WI38 (cell line): ENCODE results near the gene EEF1A1.
"Not testable (repeated sequence)": the region's sequence is repeated elsewhere in the genome, so short reads cannot be mapped to it uniquely, and the experiment has no call there.

Experiments used
- H3K4me3 ChIP-seq: 2 replicates; pipeline ENCODE4 v1.5.1; 2011; ENCODE audit warnings: low read depth, mild to moderate bottlenecking, control low read depth, low read length
- TF ChIP-seq, protein P1 (sequence below): IDR thresholded peaks from 2 replicates; pipeline ENCODE4 v1.5.1; 2012; ENCODE audit warnings: low read depth, mild to moderate bottlenecking, control low read depth, low read length

Gene EEF1A1

DNA sequence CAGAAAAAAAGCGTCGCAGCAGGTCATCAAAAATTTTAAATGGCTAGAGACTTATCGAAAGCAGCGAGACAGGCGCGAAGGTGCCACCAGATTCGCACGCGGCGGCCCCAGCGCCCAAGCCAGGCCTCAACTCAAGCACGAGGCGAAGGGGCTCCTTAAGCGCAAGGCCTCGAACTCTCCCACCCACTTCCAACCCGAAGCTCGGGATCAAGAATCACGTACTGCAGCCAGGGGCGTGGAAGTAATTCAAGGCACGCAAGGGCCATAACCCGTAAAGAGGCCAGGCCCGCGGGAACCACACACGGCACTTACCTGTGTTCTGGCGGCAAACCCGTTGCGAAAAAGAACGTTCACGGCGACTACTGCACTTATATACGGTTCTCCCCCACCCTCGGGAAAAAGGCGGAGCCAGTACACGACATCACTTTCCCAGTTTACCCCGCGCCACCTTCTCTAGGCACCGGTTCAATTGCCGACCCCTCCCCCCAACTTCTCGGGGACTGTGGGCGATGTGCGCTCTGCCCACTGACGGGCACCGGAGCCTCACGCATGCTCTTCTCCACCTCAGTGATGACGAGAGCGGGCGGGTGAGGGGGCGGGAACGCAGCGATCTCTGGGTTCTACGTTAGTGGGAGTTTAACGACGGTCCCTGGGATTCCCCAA is at the start of gene EEF1A1:
TSS of gene EEF1A1 (minus strand) at position 345 of the 663 bp plus-strand sequence. CDS start 1,006 bp downstream, outside the sequence.
- TF ChIP-seq, protein P1, sequence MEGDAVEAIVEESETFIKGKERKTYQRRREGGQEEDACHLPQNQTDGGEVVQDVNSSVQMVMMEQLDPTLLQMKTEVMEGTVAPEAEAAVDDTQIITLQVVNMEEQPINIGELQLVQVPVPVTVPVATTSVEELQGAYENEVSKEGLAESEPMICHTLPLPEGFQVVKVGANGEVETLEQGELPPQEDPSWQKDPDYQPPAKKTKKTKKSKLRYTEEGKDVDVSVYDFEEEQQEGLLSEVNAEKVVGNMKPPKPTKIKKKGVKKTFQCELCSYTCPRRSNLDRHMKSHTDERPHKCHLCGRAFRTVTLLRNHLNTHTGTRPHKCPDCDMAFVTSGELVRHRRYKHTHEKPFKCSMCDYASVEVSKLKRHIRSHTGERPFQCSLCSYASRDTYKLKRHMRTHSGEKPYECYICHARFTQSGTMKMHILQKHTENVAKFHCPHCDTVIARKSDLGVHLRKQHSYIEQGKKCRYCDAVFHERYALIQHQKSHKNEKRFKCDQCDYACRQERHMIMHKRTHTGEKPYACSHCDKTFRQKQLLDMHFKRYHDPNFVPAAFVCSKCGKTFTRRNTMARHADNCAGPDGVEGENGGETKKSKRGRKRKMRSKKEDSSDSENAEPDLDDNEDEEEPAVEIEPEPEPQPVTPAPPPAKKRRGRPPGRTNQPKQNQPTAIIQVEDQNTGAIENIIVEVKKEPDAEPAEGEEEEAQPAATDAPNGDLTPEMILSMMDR: no peak
- H3K4me3 ChIP-seq: peak within 1 kb of the TSS; percentile 99

DNA sequence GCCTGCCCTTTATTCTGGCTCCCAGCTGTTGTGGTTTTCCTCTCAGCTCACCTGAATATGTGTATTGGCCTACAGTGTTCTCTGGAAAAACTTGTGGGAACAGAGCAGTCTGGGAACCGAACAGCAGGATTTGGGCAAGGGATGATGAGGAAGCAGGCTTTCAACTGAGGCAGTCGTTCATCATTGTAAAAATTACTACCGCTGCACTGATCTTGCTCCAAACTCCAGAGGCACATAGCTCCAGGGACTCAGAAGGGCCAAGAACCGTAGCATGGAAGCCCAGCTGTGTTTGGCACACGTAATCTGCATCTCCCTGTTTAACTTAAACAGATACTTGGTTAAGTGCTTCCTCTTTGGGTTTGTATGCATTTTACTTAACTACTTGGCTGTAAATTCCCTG is 48.3 kb upstream of the EEF1A1 start:
- TF ChIP-seq, protein P1: no peak
- no peak overlapping the region for H3K4me3 ChIP-seq

DNA sequence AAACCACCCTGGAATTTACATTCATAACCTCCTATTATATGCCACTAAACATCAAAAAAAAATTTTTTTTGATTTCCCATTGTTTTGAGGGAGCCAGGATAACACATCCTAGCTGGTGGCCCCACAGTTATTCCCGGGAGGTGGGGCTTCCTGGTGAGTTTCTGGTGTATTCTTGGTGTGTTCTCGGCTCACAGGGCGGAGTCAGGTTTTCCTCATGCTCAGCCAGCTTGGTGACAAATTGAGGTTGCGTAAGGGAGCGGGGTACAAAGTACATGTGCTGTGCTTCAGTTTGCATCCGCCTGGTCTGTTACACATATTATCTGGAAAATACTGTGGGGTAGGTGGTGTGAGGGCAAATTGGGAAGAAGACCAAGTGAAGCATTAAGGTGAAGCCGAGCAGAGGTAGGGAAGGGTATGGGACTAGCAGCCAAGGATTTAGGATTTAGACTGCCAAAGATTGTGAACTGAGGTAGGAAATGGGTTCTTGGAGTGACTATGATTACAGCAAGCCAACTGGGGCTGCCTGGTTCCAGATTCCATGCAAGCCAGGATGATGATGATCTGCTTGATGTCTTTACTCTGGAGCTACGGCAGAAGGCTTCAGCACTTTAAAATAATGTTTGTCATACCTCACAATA is 46.2 kb upstream of the EEF1A1 start:
- TF ChIP-seq, protein P1: no peak
- no peak overlapping the region for H3K4me3 ChIP-seq

DNA sequence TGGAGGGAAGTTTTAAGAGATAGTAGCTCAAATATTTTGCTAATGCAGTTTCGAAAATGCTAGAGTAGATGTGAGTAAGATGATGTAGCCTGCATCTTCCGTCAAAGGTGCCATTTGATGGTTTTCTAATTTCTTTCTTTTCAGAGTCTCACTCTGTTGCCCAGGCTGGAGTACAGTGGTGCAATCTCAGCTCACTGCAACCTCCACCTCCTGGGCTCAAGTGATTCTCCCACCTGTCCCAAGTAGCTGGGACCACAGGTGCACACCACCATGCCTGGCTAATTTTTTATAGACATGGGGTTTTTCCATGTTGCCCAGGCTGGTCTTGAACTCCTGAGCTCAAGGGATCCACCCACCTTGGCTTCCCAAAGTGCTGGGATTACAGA is 45.6 kb upstream of the EEF1A1 start:
- not testable (repeated sequence) for H3K4me3 ChIP-seq

DNA sequence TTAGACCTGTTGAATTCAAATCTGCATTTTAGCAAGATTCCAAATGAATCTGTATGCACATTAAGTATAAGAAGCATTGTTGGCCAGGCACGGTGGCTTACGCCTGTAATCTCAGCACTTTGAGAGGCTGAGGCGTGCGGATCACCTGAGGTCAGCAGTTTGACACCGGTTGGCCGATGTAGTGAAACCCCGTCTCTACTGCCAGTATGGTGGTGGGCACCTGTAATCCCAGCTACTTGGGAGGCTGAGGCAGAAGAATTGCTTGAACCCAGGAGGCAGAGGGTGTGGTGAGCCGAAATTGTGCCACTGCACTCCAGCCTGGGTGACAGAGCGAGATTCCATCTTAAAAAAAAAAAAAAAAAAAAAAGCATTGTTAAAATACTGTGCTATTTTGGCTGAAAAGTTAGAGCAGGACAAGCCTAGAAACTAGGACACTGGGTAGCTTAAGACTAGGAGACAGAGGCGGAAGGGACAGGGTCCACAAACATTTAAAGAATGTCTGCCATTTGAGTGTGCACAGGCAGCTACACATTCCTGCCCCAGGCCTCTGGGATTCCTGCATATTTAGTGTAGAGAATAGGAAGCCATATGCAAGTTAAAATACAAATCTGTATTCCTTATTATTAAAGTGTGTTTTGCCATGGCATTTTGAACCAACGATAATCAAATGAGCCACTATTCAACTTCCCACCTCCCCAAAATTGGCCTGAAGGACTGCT is 45.1 kb upstream of the EEF1A1 start:
- no peak overlapping the region for H3K4me3 ChIP-seq
- TF ChIP-seq, protein P1: no peak

DNA sequence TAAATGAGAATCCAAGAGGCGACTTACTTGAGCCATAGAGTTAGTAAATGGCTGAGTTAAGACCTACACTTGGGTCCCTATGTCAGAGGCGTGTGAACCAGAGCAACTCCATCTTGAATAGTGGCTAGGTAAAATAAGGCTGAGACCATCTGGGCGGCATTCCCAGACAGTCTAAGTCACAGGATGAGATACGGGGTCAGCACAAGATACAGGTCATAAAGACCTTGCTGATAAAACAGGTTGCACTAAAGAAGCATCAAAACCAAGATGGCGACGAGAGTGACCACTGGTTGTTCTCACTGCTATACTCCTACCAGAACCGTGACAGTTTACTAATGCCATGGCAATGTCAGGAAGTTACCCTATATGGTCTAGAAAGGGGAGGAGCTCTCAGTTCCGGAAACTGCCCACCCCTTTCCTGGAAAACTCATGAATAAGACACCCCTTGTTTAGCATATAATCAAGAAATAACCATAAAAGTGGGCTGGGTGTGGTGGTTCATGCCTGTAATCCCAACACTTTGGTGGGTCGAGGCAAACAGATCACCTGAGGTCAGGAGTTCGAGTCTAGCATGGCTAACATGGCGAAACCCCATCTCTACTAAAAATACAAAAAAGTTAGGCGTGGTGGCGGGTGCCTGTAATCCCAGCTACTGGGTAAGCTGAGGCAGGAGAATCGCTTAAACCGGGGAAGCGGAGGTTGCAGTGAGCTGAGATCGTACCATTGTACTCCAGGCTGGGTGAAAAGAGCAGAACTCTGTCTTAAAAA is 43.9 kb upstream of the EEF1A1 start:
- no peak overlapping the region for H3K4me3 ChIP-seq
- TF ChIP-seq, protein P1: no peak

DNA sequence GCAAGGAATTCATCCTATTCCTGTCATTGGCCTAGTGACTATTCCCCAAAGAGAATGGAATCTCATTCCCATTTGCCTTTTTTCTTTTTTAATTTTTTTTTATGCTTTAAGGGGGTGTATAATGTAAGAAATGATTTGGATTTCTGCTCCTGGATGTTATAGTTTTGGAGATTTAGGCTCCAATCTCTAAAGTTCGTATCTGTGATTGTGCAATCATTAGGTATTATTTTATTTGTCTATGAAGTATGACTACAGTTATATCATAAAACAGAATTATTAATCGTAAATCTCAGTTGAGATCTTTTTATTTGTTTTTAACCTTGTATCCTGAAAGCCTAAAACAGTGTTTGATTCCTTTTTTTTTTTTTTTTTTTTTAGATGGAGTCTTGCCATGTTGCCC is 41.7 kb upstream of the EEF1A1 start:
- TF ChIP-seq, protein P1: no peak
- no peak overlapping the region for H3K4me3 ChIP-seq
